ENCODE results near the gene MYH3.

Gene MYH3

GRCh38 chr17:10613775-10614513 lies 43.2 kb downstream of the MYH3 start:
- DNase-seq, result no peak

GRCh38 chr17:10612957-10613744 lies 44.0 kb downstream of the MYH3 start:
- DNase-seq, result no peak

GRCh38 chr17:10610884-10611283 lies 46.2 kb downstream of the MYH3 start:
- no peak for DNase-seq

- no peak for DNase-seq
Measured at GRCh38 chr17:10608244-10608643, 48.9 kb downstream of the MYH3 start.

DNA sequence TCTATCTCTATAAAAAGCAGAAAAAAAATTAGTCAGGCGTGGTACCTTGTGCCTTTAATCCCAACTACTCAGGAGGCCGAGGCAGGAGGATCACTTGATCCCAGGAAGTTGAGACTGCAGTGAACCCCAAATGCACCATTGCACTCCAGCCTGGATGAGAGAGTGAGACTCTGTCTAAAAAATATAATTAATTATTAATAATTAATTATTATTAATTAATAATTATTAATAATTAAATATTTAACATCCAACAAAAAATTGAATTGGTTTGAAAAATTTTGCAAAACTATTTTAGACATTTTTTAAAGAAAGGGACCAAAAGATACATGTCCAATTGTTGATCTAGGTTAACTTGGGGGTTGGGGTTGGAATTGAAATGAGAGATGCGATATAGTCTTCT lies 51.0 kb downstream of the MYH3 start:
- no peak for DNase-seq

- no peak for DNase-seq
Measured at GRCh38 chr17:10605221-10605783, 51.8 kb downstream of the MYH3 start.

DNA sequence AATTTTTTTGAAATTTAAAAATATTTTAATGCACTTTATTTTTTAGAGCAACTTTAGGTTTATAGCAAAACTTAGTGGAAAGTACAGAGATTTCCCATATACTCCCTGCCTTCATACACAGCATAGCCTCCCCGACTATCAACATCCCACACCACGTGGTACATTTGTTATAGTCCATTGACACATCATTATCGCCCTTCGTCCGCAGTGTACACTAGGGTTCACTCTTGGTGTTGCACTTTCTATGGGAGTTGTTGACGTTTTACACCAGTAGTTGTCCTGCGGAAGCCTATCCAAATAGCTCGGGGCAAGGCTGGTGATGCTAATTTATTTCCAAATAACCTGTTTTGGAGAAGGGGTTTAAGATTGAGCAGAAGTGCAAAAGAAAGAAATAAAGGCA lies 52.6 kb downstream of the MYH3 start:
- DNase-seq, result no peak

DNA sequence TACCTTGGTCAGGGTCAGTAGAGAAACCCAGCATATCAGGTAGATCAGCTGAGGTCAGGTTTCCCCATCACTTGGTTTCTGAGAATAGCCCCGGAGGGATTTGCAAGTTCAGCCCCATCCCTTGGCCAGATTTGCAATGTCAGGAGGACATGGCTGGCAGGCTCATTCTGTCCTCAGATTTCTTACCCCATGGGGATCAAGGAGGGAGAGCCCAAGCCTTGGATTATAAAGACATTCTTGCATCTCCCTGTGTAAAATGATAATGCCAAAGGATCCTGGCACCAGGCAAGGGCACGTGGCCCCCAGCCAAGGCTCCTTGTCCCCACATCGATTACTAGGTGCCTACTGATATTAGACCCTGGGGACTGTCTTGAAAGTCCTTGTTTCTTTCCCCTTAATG lies 53.2 kb downstream of the MYH3 start:
- no peak for DNase-seq

DNA sequence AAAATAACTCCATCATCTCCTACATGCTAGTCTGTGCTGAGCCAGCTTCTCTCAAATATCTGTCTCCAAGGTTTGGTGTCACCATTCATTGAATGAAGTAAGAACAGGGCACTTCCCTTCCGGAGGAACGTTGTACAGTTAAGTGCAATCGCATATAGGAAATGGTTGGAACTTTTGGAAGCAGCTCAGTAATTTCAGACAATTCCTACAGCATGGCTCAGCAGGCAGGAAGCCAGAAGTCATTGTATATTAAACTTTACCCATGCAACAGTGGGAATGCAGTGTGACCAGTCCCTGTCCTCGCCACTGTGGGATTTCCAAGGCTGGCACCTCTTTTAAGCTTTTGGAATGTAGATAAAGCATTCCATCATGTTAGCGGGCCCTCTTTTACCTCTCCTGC lies 56.5 kb downstream of the MYH3 start:
- DNase-seq, result no peak

DNA sequence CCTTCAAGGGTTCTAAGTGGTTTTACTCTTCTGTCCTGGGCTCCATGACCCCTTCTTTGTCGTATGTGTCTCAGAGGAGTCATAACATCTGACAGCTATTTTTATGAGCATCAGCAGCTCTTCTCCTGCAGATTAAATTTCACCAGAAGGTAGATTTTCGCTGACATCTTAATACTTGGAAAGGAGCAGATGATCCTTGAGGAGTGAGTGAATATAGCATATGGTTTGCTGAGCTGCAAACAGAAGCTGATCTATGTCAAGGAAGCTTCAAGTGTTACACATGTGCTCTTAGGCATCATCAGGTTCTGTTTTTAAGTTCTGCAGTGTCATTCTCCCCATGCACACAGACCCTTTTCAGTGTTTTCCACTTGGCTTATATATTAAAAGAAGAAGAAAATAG lies 58.5 kb downstream of the MYH3 start:
- no peak for DNase-seq

GRCh38 chr17:10589553-10590145 lies 67.5 kb downstream of the MYH3 start:
- no peak for DNase-seq

- DNase-seq, result no peak
Measured at GRCh38 chr17:10585529-10585928, 71.6 kb downstream of the MYH3 start.

- no peak for DNase-seq
Measured at GRCh38 chr17:10583834-10584233, 73.3 kb downstream of the MYH3 start.

GRCh38 chr17:10579270-10579669 lies 77.8 kb downstream of the MYH3 start:
- no peak for DNase-seq
